D341Med (cell line): ENCODE data around the gene TIGD3.

Experiments used
- DNase-seq: peaks from one replicate; pipeline ENCODE4 v3.0.0; 2012; ENCODE audit warnings: low spot score

TIGD3 gene

GRCh38 chr11:65354265-65355012 lies at the start of gene TIGD3:
TIGD3 (plus strand) TSS chr11:65354751; CDS start chr11:65355809, 1,058 bp downstream.
- DNase-seq: peak; percentile 99

- DNase-seq: no peak
Measured at GRCh38 chr11:65305501-65306268, 48.9 kb upstream of the TIGD3 start.

GRCh38 chr11:65307298-65308229 lies 47.0 kb upstream of the TIGD3 start:
- no peak for DNase-seq

GRCh38 chr11:65308281-65308891 lies 46.2 kb upstream of the TIGD3 start:
- no peak for DNase-seq

GRCh38 chr11:65309006-65309405 lies 45.5 kb upstream of the TIGD3 start:
- no peak for DNase-seq

GRCh38 chr11:65310215-65310614 lies 44.3 kb upstream of the TIGD3 start:
- DNase-seq: no peak

- no peak for DNase-seq
Measured at GRCh38 chr11:65310736-65311135, 43.8 kb upstream of the TIGD3 start.

GRCh38 chr11:65311170-65311678 lies 43.3 kb upstream of the TIGD3 start:
- no peak for DNase-seq

GRCh38 chr11:65314501-65315203 lies 39.9 kb upstream of the TIGD3 start, which contains the start of gene CDC42EP2:
CDC42EP2 (plus strand) TSS chr11:65314866; CDS start chr11:65320899, 6,033 bp downstream.
- peak; percentile 95 for DNase-seq

- peak; percentile 94 for DNase-seq
Measured at GRCh38 chr11:65315204-65315865, 39.2 kb upstream of the TIGD3 start.

GRCh38 chr11:65315866-65316226 lies 38.7 kb upstream of the TIGD3 start:
- DNase-seq: no peak

GRCh38 chr11:65316227-65317024 lies 38.1 kb upstream of the TIGD3 start:
- no peak for DNase-seq

- DNase-seq: no peak
Measured at GRCh38 chr11:65317025-65317786, 37.3 kb upstream of the TIGD3 start.

GRCh38 chr11:65320386-65321075 lies 34.0 kb upstream of the TIGD3 start:
- no peak for DNase-seq

GRCh38 chr11:65321076-65321475 lies 33.5 kb upstream of the TIGD3 start:
- no peak for DNase-seq

GRCh38 chr11:65321828-65322485 lies 32.6 kb upstream of the TIGD3 start:
- no peak for DNase-seq

- DNase-seq: no peak
Measured at GRCh38 chr11:65323813-65324212, 30.7 kb upstream of the TIGD3 start.

- DNase-seq: no peak
Measured at GRCh38 chr11:65325435-65325834, 29.1 kb upstream of the TIGD3 start.
